Activated T-helper 17 cell treated with anti-CD3 and anti-CD28 coated beads, Interleukin-2, amount 50 U/mL, for 72 hours (primary cell): ENCODE data around the gene HCFC1R1. TPM values are rescaled to one million over a fixed set of nuclear protein-coding genes. Genes with fewer than 3 reads are reported as not detected.

Experiments used
- ATAC-seq: fragments of 150-1000 bp; cut with Tn5 transposase; replicated peaks from 2 replicates; pipeline ENCODE4 v1.10.0; 2021; ENCODE audit warnings: mild to moderate bottlenecking, moderate library complexity
- H3K27ac Mint-ChIP-seq: one replicate; pipeline ENCODE4 v1.8.0; 2022; ENCODE audit warnings: mixed read lengths
- H3K27me3 Mint-ChIP-seq: one replicate; pipeline ENCODE4 v1.8.0; 2022; ENCODE audit warnings: mixed read lengths
- H3K36me3 Mint-ChIP-seq: one replicate; pipeline ENCODE4 v1.8.0; 2022; ENCODE audit warnings: low read depth, mild to moderate bottlenecking, mixed read lengths
- H3K4me1 Mint-ChIP-seq: one replicate; pipeline ENCODE4 v1.8.0; 2022; ENCODE audit warnings: mixed read lengths
- H3K4me3 Mint-ChIP-seq: one replicate; pipeline ENCODE4 v1.8.0; 2022; ENCODE audit warnings: mild to moderate bottlenecking, mixed read lengths
- H3K9me3 Mint-ChIP-seq: one replicate; pipeline ENCODE4 v1.8.0; 2022; ENCODE audit warnings: mixed read lengths
- total RNA-seq, 2 donors: library from RNA; stranded (reverse); gene quantifications; one replicate each; pipeline ENCODE4 v1.2.3, GENCODE V29; 2022

Gene HCFC1R1
- total RNA-seq, 2 donors from 2014 or later = 28.2 to 46.0 TPM

GRCh38 chr16:2979669-2980226 lies 44.0 kb downstream of the HCFC1R1 start:
- Mint-ChIP-seq H3K27me3 (no peaks in the 10 kb centered on the region), H3K9me3 (no peaks in the 10 kb centered on the region)
- peak; percentile 16 for ATAC-seq

GRCh38 chr16:2977440-2977839 lies 46.3 kb downstream of the HCFC1R1 start:
- H3K27me3 Mint-ChIP-seq = no peaks in the 10 kb centered on the region
- peaks cover 3% of the 10 kb centered on the region for H3K4me1 Mint-ChIP-seq
- ATAC-seq = no peak
- no peak overlapping the region for H3K4me3 Mint-ChIP-seq
- no peak overlapping the region for H3K27ac Mint-ChIP-seq
- no peaks in the 10 kb centered on the region for H3K9me3 Mint-ChIP-seq
- H3K36me3 Mint-ChIP-seq = peaks cover 37% of the 10 kb centered on the region

More at GRCh38 chr16:2979669-2980226, 44.0 kb downstream of the HCFC1R1 start:
- Mint-ChIP-seq H3K4me1 (peaks cover 3% of the 10 kb centered on the region), H3K4me3 (peak overlapping the region; percentile 84), H3K36me3 (peaks cover 33% of the 10 kb centered on the region), H3K27ac (no peak overlapping the region)

- no peak for ATAC-seq
- H3K4me1 Mint-ChIP-seq = peaks cover 7% of the 10 kb centered on the region
- no peaks in the 10 kb centered on the region for H3K9me3 Mint-ChIP-seq
- H3K4me3 Mint-ChIP-seq = no peak overlapping the region
- H3K27ac Mint-ChIP-seq = no peak overlapping the region
- H3K36me3 Mint-ChIP-seq = peaks cover 45% of the 10 kb centered on the region
- H3K27me3 Mint-ChIP-seq = no peaks in the 10 kb centered on the region
Observed at GRCh38 chr16:2976673-2977072, 47.1 kb downstream of the HCFC1R1 start.

GRCh38 chr16:2976201-2976600 lies 47.5 kb downstream of the HCFC1R1 start:
- Mint-ChIP-seq H3K4me1 (peaks cover 6% of the 10 kb centered on the region), H3K9me3 (no peaks in the 10 kb centered on the region), H3K36me3 (peaks cover 45% of the 10 kb centered on the region), H3K27me3 (no peaks in the 10 kb centered on the region), H3K4me3 (no peak overlapping the region), H3K27ac (no peak overlapping the region)
- ATAC-seq = no peak

GRCh38 chr16:2975161-2975795 lies 48.5 kb downstream of the HCFC1R1 start:
- H3K27ac Mint-ChIP-seq = no peak overlapping the region
- no peaks in the 10 kb centered on the region for H3K27me3 Mint-ChIP-seq
- H3K4me3 Mint-ChIP-seq = no peak overlapping the region
- H3K36me3 Mint-ChIP-seq = peaks cover 45% of the 10 kb centered on the region
- no peaks in the 10 kb centered on the region for H3K9me3 Mint-ChIP-seq
- no peak for ATAC-seq
- H3K4me1 Mint-ChIP-seq = peaks cover 6% of the 10 kb centered on the region

GRCh38 chr16:2974319-2975056 lies 49.3 kb downstream of the HCFC1R1 start:
- no peak overlapping the region for H3K27ac Mint-ChIP-seq
- H3K4me3 Mint-ChIP-seq = no peak overlapping the region
- H3K9me3 Mint-ChIP-seq = no peaks in the 10 kb centered on the region
- peaks cover 6% of the 10 kb centered on the region for H3K4me1 Mint-ChIP-seq
- no peaks in the 10 kb centered on the region for H3K27me3 Mint-ChIP-seq
- peaks cover 42% of the 10 kb centered on the region for H3K36me3 Mint-ChIP-seq
- ATAC-seq = no peak

- peaks cover 6% of the 10 kb centered on the region for H3K4me1 Mint-ChIP-seq
- no peak overlapping the region for H3K4me3 Mint-ChIP-seq
- peaks cover 37% of the 10 kb centered on the region for H3K36me3 Mint-ChIP-seq
- H3K27ac Mint-ChIP-seq = no peak overlapping the region
- no peak for ATAC-seq
- H3K9me3 Mint-ChIP-seq = no peaks in the 10 kb centered on the region
- no peaks in the 10 kb centered on the region for H3K27me3 Mint-ChIP-seq
Observed at GRCh38 chr16:2973605-2974318, 50.0 kb downstream of the HCFC1R1 start.

GRCh38 chr16:2973093-2973492 lies 50.6 kb downstream of the HCFC1R1 start:
- Mint-ChIP-seq H3K4me3 (no peak overlapping the region), H3K4me1 (peaks cover 12% of the 10 kb centered on the region), H3K27me3 (peaks cover 3% of the 10 kb centered on the region), H3K27ac (no peak overlapping the region), H3K9me3 (no peaks in the 10 kb centered on the region), H3K36me3 (peaks cover 41% of the 10 kb centered on the region)
- no peak for ATAC-seq

Other genes with a start within 250 kb of the HCFC1R1 start
- 100 to 1,000 TPM; 160 to 280 TPM for gene ELOB, start 246.7 kb downstream of the HCFC1R1 start, total RNA-seq
- gene PRSS33, start 236.4 kb downstream of the HCFC1R1 start, total RNA-seq = not detected
- gene PRSS41, start 225.5 kb downstream of the HCFC1R1 start, total RNA-seq = not detected
- 1 to 10 TPM; 1.2 to 4.8 TPM for gene PRSS21, start 206.7 kb downstream of the HCFC1R1 start, total RNA-seq
- 1 to 10 TPM; 4.0 to 5.7 TPM for gene ZG16B, start 193.6 kb downstream of the HCFC1R1 start, total RNA-seq
- 1 to 10 TPM in 1 of 2 donors, not detected in 1; 1.9 TPM for gene PRSS22, start 165.8 kb downstream of the HCFC1R1 start, total RNA-seq
- 10 to 100 TPM; 13.5 to 14.6 TPM for gene FLYWCH2, start 140.7 kb downstream of the HCFC1R1 start, total RNA-seq
- 10 to 100 TPM; 52.4 to 61.1 TPM for gene FLYWCH1, start 112.0 kb downstream of the HCFC1R1 start, total RNA-seq
- not detected for gene KREMEN2, start 59.7 kb downstream of the HCFC1R1 start, total RNA-seq
- gene PAQR4, start 54.6 kb downstream of the HCFC1R1 start, total RNA-seq = 10 to 100 TPM; 24.4 to 41.4 TPM
- 100 to 1,000 TPM in 1 of 2 donors, 10 to 100 TPM in 1; 97.7 to 154 TPM for gene PKMYT1, start 43.5 kb downstream of the HCFC1R1 start, total RNA-seq
- gene CLDN9, start 11.0 kb downstream of the HCFC1R1 start, total RNA-seq = under 1 TPM in 1 of 2 donors, not detected in 1; 0.15 TPM
- gene CLDN6, start 5.8 kb downstream of the HCFC1R1 start, total RNA-seq = not detected
- 10 to 100 TPM in 1 of 2 donors, 1 to 10 TPM in 1; 9.7 to 11.9 TPM for gene TNFRSF12A, start 3.6 kb downstream of the HCFC1R1 start, total RNA-seq
- 10 to 100 TPM; 49.8 to 68.1 TPM for gene THOC6, start 93 bp upstream of the HCFC1R1 start, total RNA-seq
- gene BICDL2, start 13.0 kb upstream of the HCFC1R1 start, total RNA-seq = 10 to 100 TPM in 1 of 2 donors, 1 to 10 TPM in 1; 1.1 to 12.1 TPM
- 1 to 10 TPM; 5.9 to 7.1 TPM for gene MMP25, start 22.6 kb upstream of the HCFC1R1 start, total RNA-seq
- gene IL32, start 41.7 kb upstream of the HCFC1R1 start, total RNA-seq = 1,000 to 10,000 TPM; 3,603 to 3,666 TPM
- gene ZSCAN10, start 75.4 kb upstream of the HCFC1R1 start, total RNA-seq = under 1 TPM; 0.34 to 0.45 TPM
- gene ZNF205, start 88.6 kb upstream of the HCFC1R1 start, total RNA-seq = not detected
- 1 to 10 TPM; 6.4 to 8.6 TPM for gene ZNF213, start 111.1 kb upstream of the HCFC1R1 start, total RNA-seq
- under 1 TPM in 1 of 2 donors, not detected in 1; 0.37 TPM for gene OR1F1, start 164.3 kb upstream of the HCFC1R1 start, total RNA-seq
- 10 to 100 TPM; 14.6 to 23.2 TPM for gene ZNF200, start 211.2 kb upstream of the HCFC1R1 start, total RNA-seq
- under 1 TPM in 1 of 2 donors, not detected in 1; 0.11 TPM for gene MEFV, start 232.7 kb upstream of the HCFC1R1 start, total RNA-seq